Upper lobe of right lung (tissue), 1 donor: ENCODE results near the gene RAB29. TPM values are rescaled to one million over a fixed set of nuclear protein-coding genes. Genes with fewer than 3 reads are reported as not detected.
A peak's percentile ranks its signal among the peaks of the same experiment; 100 is the strongest.

Experiments
- ATAC-seq: fragments of 200-7000 bp; cut with Tn5 transposase; one replicate; pipeline ENCODE4 v1.9.1; 2020; ENCODE audit warnings: mild to moderate bottlenecking, moderate library complexity
- DNase-seq: peaks from one replicate; pipeline ENCODE4 v3.0.0-alpha.2; 2020
- H3K27ac ChIP-seq: fragments of 200-600 bp; one replicate; pipeline ENCODE4 v1.8.0; 2022
- H3K27me3 ChIP-seq: fragments of 200-600 bp; one replicate; pipeline ENCODE4 v1.8.0; 2022; ENCODE audit warnings: mild to moderate bottlenecking
- H3K36me3 ChIP-seq: fragments of 200-600 bp; one replicate; pipeline ENCODE4 v1.8.0; 2022
- H3K4me1 ChIP-seq: fragments of 200-600 bp; one replicate; pipeline ENCODE4 v1.8.0; 2022
- H3K4me3 ChIP-seq: fragments of 200-600 bp; one replicate; pipeline ENCODE4 v1.8.0; 2022; ENCODE audit warnings: mild to moderate bottlenecking
- H3K9me3 ChIP-seq: fragments of 200-600 bp; one replicate; pipeline ENCODE4 v1.8.0; 2022
- CTCF ChIP-seq: fragments of 200-600 bp; IDR thresholded peaks from one replicate; pipeline ENCODE4 v1.8.0; 2022; ENCODE audit warnings: antibody characterized with exemption
- intact Hi-C: fragments of 100-400 bp; cut with DNase I; formaldehyde crosslinking; loops from one replicate; pipeline ENCODE4 v1.11.0; 2022
- total RNA-seq: library from RNA; stranded (reverse); fragmentation: NEBNext Ultra II Directional; extraction: Animal tissue kit (Norgen Biotek cat#: 25700); gene quantifications from one replicate; pipeline ENCODE4 v1.2.1, GENCODE V29; 2021
- donor health status: DM: no; HTN: yes; CAD: no; lungs with severe emphysema.

RAB29 gene
- total RNA-seq, 1 donor from 2014 or later, result 24.7 TPM

- Histone ChIP-seq H3K4me3 (no peak overlapping the region), H3K4me1 (peaks cover 46% of the 10 kb centered on the region), H3K36me3 (peaks cover 13% of the 10 kb centered on the region), H3K9me3 (no peaks in the 10 kb centered on the region), H3K27ac (no peak overlapping the region), H3K27me3 (no peaks in the 10 kb centered on the region)
- ATAC-seq (no peak), DNase-seq (no peak)
- intact Hi-C loops, result no loop called here
- no peak for TF ChIP-seq CTCF
Observed at GRCh38 chr1:205809942-205810345, 34.7 kb upstream of the RAB29 start.

- H3K4me3 ChIP-seq, result no peak overlapping the region
- no peak for ATAC-seq
- TF ChIP-seq CTCF, result no peak
- H3K9me3 ChIP-seq, result no peaks in the 10 kb centered on the region
- H3K27ac ChIP-seq, result no peak overlapping the region
- H3K4me1 ChIP-seq, result peaks cover 46% of the 10 kb centered on the region
- intact Hi-C loops, result no loop called here
- DNase-seq, result no peak
- peaks cover 13% of the 10 kb centered on the region for H3K36me3 ChIP-seq
- H3K27me3 ChIP-seq, result no peaks in the 10 kb centered on the region
Observed at GRCh38 chr1:205809469-205809868, 34.2 kb upstream of the RAB29 start.

DNA sequence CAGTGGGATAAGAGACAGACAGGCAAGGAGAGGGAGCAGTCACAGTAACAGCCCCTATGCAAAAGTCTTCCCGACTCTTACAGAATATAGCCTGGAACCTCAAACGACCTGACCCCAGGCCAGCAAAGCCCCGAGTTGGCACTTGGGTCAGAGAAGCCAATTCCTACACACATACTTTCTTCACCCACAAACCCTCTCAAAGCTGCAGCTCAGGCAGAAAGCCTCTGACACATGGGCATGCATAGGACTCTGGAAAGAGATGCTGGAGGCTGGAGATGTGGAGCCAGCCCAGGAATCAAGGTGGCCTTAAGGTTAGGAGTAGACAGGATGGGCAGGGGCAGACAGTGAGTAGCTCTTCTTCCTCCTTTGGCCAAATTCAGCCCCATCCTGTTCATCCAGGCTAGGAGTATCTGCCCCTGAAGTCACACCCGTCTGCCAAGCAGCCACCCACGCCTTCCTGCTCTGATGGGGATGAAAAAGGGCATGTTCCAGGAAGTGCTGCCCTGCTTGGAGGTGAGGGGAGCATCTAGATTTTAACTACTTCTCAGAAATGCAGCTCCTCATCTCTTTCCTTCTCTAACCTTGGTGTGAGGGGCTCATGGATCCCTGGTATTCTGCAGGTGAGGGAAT is 29.9 kb upstream of the RAB29 start:
- TF ChIP-seq CTCF, result no peak
- Histone ChIP-seq H3K27ac (no peak overlapping the region), H3K4me3 (no peak overlapping the region), H3K4me1 (peaks cover 25% of the 10 kb centered on the region), H3K9me3 (no peaks in the 10 kb centered on the region), H3K36me3 (peaks cover 7% of the 10 kb centered on the region), H3K27me3 (no peaks in the 10 kb centered on the region)
- DNase-seq (no peak), ATAC-seq (peak; percentile 15)
- intact Hi-C loops, result no loop called here

DNA sequence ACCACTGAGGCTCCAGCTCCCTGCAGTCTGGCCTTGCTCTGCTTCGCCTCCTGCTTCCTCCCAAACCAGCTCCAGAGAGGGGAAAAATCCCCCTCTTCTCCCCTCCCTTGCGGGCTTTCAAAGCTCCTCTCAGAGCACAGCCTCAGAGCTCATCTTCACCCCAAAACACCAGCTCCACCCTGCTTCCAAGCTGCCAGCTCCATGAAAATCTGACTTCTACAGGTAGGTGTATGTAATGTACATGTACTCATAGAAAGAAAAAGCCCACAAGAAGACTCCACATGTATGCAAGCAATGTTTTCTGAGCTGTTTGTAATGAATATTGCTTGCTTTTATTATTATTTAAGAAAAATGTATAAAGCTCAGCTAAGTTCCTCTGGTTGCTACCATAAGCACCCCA is 29.3 kb upstream of the RAB29 start:
- ATAC-seq (no peak), DNase-seq (no peak)
- Histone ChIP-seq H3K4me3 (no peak overlapping the region), H3K4me1 (peaks cover 19% of the 10 kb centered on the region), H3K27ac (no peak overlapping the region), H3K9me3 (no peaks in the 10 kb centered on the region), H3K27me3 (no peaks in the 10 kb centered on the region), H3K36me3 (peaks cover 7% of the 10 kb centered on the region)
- intact Hi-C loops, result no loop called here
- no peak for TF ChIP-seq CTCF

- no peaks in the 10 kb centered on the region for H3K9me3 ChIP-seq
- no peaks in the 10 kb centered on the region for H3K27me3 ChIP-seq
- no peak overlapping the region for H3K4me3 ChIP-seq
- peaks cover 14% of the 10 kb centered on the region for H3K4me1 ChIP-seq
- no peak for TF ChIP-seq CTCF
- intact Hi-C loops, result no loop called here
- no peak overlapping the region for H3K27ac ChIP-seq
- ATAC-seq (no peak), DNase-seq (no peak)
- peaks cover 12% of the 10 kb centered on the region for H3K36me3 ChIP-seq
Observed at GRCh38 chr1:205803986-205804385, 28.7 kb upstream of the RAB29 start.

DNA sequence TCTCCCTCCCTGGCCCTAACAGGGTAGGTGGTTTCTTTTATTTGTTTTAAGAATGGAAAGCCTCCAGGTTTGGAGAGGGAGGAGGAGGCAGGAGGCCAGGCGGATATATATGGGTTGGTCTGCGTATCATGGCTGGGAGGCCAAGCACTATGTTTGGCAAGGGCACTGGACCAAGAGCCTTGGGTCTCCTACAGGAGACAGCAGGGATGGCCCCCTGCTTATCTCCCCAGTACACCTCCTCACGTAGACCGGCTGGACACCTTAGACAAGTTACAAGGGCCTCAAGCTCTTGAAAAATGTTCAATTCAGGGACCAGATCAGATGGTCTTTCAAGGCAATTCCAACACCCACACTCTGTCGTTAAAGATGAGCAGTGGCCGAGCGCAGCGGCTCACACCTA is 26.8 kb upstream of the RAB29 start:
- Histone ChIP-seq H3K27me3 (no peaks in the 10 kb centered on the region), H3K27ac (no peak overlapping the region), H3K4me1 (peaks cover 14% of the 10 kb centered on the region), H3K36me3 (peaks cover 32% of the 10 kb centered on the region), H3K4me3 (no peak overlapping the region), H3K9me3 (no peaks in the 10 kb centered on the region)
- ATAC-seq (no peak), DNase-seq (no peak)
- intact Hi-C loops, result no loop called here
- no peak for TF ChIP-seq CTCF
